Testis (tissue), 2 donors: ENCODE data around the gene TNXB.

ENCODE experiments used
- POLR2A ChIP-seq: fragments of 450-650 bp; IDR thresholded peaks from one replicate; pipeline ENCODE4 v1.6.1; 2017; ENCODE audit warnings: antibody characterized with exemption, mild to moderate bottlenecking, moderate library complexity
- TF ChIP-seq, protein P1 (sequence below), 3 experiments: fragments of 450-650 bp in 2 of 3; fragments of 200-600 bp in 1 of 3; sonication (generic) in 1 of 3; IDR thresholded peaks; one replicate each; pipeline ENCODE4 v1.5.1; 2016 to 2019; ENCODE audit warnings: antibody characterized with exemption in 3 of 3, mild to moderate bottlenecking in 2 of 3, moderate library complexity in 1 of 3

GRCh38 chr6:32118782-32119628 is 9.9 kb upstream of the TNXB start:
- TF ChIP-seq, protein P1, sequence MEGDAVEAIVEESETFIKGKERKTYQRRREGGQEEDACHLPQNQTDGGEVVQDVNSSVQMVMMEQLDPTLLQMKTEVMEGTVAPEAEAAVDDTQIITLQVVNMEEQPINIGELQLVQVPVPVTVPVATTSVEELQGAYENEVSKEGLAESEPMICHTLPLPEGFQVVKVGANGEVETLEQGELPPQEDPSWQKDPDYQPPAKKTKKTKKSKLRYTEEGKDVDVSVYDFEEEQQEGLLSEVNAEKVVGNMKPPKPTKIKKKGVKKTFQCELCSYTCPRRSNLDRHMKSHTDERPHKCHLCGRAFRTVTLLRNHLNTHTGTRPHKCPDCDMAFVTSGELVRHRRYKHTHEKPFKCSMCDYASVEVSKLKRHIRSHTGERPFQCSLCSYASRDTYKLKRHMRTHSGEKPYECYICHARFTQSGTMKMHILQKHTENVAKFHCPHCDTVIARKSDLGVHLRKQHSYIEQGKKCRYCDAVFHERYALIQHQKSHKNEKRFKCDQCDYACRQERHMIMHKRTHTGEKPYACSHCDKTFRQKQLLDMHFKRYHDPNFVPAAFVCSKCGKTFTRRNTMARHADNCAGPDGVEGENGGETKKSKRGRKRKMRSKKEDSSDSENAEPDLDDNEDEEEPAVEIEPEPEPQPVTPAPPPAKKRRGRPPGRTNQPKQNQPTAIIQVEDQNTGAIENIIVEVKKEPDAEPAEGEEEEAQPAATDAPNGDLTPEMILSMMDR (IDR thresholded peaks at IDR 0.05): peak; percentile 83 to 94 (median 90)
- TF ChIP-seq POLR2A: no peak
